GM18526 (cell line): ENCODE data around the gene CCDC61.

ENCODE experiments used
- POLR2A ChIP-seq: IDR thresholded peaks from 3 replicates; pipeline ENCODE4 v1.6.1; 2011; ENCODE audit not compliant: insufficient read length; ENCODE audit errors: extremely low read depth

The CCDC61 gene

GRCh38 chr19:45998834-45999233 is 3.6 kb downstream of the CCDC61 start:
- no peak for TF ChIP-seq POLR2A

- no peak for TF ChIP-seq POLR2A
Measured at GRCh38 chr19:45999653-46000121, 4.4 kb downstream of the CCDC61 start.

GRCh38 chr19:46000491-46001246 is 5.4 kb downstream of the CCDC61 start:
- TF ChIP-seq POLR2A: no peak

- TF ChIP-seq POLR2A: no peak
Measured at GRCh38 chr19:46002678-46003275, 7.5 kb downstream of the CCDC61 start.

GRCh38 chr19:46006411-46006810 is 11.1 kb downstream of the CCDC61 start:
- no peak for TF ChIP-seq POLR2A

GRCh38 chr19:46009530-46010510 is 14.6 kb downstream of the CCDC61 start:
- TF ChIP-seq POLR2A: no peak

GRCh38 chr19:46014534-46014933 is 19.3 kb downstream of the CCDC61 start:
- TF ChIP-seq POLR2A: no peak

- no peak for TF ChIP-seq POLR2A
Measured at GRCh38 chr19:46014941-46015686, 19.8 kb downstream of the CCDC61 start.

GRCh38 chr19:46015687-46016425 is 20.6 kb downstream of the CCDC61 start:
- TF ChIP-seq POLR2A: no peak

GRCh38 chr19:46016426-46017094 is 21.3 kb downstream of the CCDC61 start:
- no peak for TF ChIP-seq POLR2A

GRCh38 chr19:46017095-46017429 is 21.8 kb downstream of the CCDC61 start:
- no peak for TF ChIP-seq POLR2A

GRCh38 chr19:46017874-46018675 is 22.8 kb downstream of the CCDC61 start:
- TF ChIP-seq POLR2A: no peak

GRCh38 chr19:46018729-46019251 is 23.5 kb downstream of the CCDC61 start:
- TF ChIP-seq POLR2A: no peak
